K562 (cell line): ENCODE data around the gene PNMT. TPM values are rescaled to one million over a fixed set of nuclear protein-coding genes. Genes with fewer than 3 reads are reported as not detected.

Experiments
- ATAC-seq: fragments of 200-7000 bp; cut with Tn5 transposase; 3 replicates; pipeline ENCODE4 v1.9.1; 2020; ENCODE audit warnings: moderate library complexity
- BruUV-seq: library from RNA; stranded (reverse); fragments of 400-500 nt; replicated peaks from 2 replicates; lab custom pipeline; 2021; lab: Mats Ljungman, UMichigan
- CTCF ChIA-PET: fragments of 300-600 bp; formaldehyde crosslinking; extraction: SDS; loops from one replicate; lab custom pipeline; 2021; ENCODE audit warnings: low intra/inter-chr PET ratio; lab: Yijun Ruan, JAX
- POLR2A ChIA-PET: fragments of 300-600, 350-650 bp; sonication (Branson Sonifier 250); formaldehyde crosslinking; extraction: SDS; loops from one replicate; lab custom pipeline; 2021; ENCODE audit warnings: antibody characterized with exemption, inconsistent platforms; lab: Yijun Ruan, JAX
- DNase-seq, 4 experiments: peaks; one replicate each; pipeline versions ENCODE4 v3.0.0 to v3.0.0-alpha.2; 2011 to 2018; ENCODE audit warnings: low spot score in 3 of 4, mixed read lengths in 3 of 4; ENCODE audit errors: extremely low read depth in 1 of 4
- FAIRE-seq: peaks from 2 replicates; lab custom pipeline; 2011; peaks lifted over from hg19 to GRCh38; lab: Jason Lieb, UNC
- H2AFZ ChIP-seq: 2 replicates; pipeline ENCODE4 v1.6.0; 2011; ENCODE audit warnings: low read depth, low read length, control low read depth, inconsistent platforms
- H3K27ac ChIP-seq: fragments of 200-600 bp; 3 replicates; pipeline ENCODE4 v1.8.0; 2011; ENCODE audit warnings: low read depth, mild to moderate bottlenecking, control low read depth, inconsistent platforms, low read length, moderate library complexity, mixed read lengths; ENCODE audit errors: extremely low read depth
- H3K27me3 ChIP-seq, 2 experiments: fragments of 300-600 bp in 1 of 2; 2 replicates in 1 of 2; 3 replicates in 1 of 2; pipeline versions ENCODE4 v1.6.0 to v1.8.0; 2011; ENCODE audit warnings: inconsistent platforms in 2 of 2, low read length in 2 of 2, mild to moderate bottlenecking in 1 of 2, mixed read lengths in 1 of 2, moderate library complexity in 1 of 2; ENCODE audit not compliant: control insufficient read depth in 2 of 2, insufficient read depth in 2 of 2
- H3K36me3 ChIP-seq: fragments of 300-600 bp; 3 replicates; pipeline ENCODE4 v1.8.0; 2011; ENCODE audit warnings: mild to moderate bottlenecking, low read length, inconsistent platforms; ENCODE audit not compliant: control insufficient read depth, insufficient read depth
- H3K4me1 ChIP-seq, 2 experiments: fragments of 200-600 bp in 1 of 2; replicated peaks in 1 of 2; 2 replicates in 1 of 2; 3 replicates in 1 of 2; pipeline versions ENCODE4 v1.5.1 to v1.8.0; 2011; ENCODE audit warnings: inconsistent platforms in 2 of 2, low read length in 2 of 2, mild to moderate bottlenecking in 1 of 2, mixed read lengths in 1 of 2, moderate library complexity in 1 of 2; ENCODE audit not compliant: control insufficient read depth in 2 of 2, insufficient read depth in 2 of 2
- H3K4me2 ChIP-seq: 2 replicates; pipeline ENCODE4 v1.6.1; 2011; ENCODE audit warnings: low read length, control low read depth, inconsistent platforms, mixed read lengths; ENCODE audit not compliant: insufficient read depth
- H3K4me3 ChIP-seq: fragments of 200-600 bp; sonication (generic), shearing (Covaris generic); 2 replicates; pipeline ENCODE4 v1.5.1; 2016; ENCODE audit warnings: control low read depth, inconsistent platforms
- H3K79me2 ChIP-seq: fragments of 200-600 bp; 3 replicates; pipeline ENCODE4 v1.8.0; 2011; ENCODE audit warnings: low read length, inconsistent platforms; ENCODE audit not compliant: control insufficient read depth, insufficient read depth
- H3K9ac ChIP-seq, 2 experiments: 2 replicates each; pipeline versions ENCODE4 v1.6.0 to v1.6.1; 2011; ENCODE audit warnings: low read depth in 2 of 2, low read length in 2 of 2, control low read depth in 1 of 2, inconsistent platforms in 1 of 2, mild to moderate bottlenecking in 1 of 2, mixed read lengths in 1 of 2; ENCODE audit not compliant: insufficient read depth in 1 of 2
- H3K9me1 ChIP-seq: one replicate; pipeline ENCODE4 v1.6.0; 2011; ENCODE audit warnings: inconsistent platforms, mild to moderate bottlenecking, low read length, moderate library complexity; ENCODE audit not compliant: control insufficient read depth, insufficient read depth
- H3K9me3 ChIP-seq: replicated peaks from 2 replicates; pipeline ENCODE4 v1.5.1; 2011; ENCODE audit warnings: low read depth, low read length, inconsistent platforms; ENCODE audit not compliant: control insufficient read depth, insufficient read depth
- H4K20me1 ChIP-seq: replicated peaks from 2 replicates; pipeline ENCODE4 v1.6.1; 2011; ENCODE audit warnings: low read length, inconsistent platforms, mixed read lengths; ENCODE audit not compliant: control insufficient read depth, insufficient read depth
- E2F3 ChIP-seq: fragments of 250-450 bp; sonication (Bioruptor Pico); IDR thresholded peaks from 2 replicates; pipeline ENCODE4 v1.4.0; 2020; ENCODE audit warnings: mild to moderate bottlenecking
- ESRRA ChIP-seq: fragments of 450-650 bp; IDR thresholded peaks from 2 replicates; pipeline ENCODE4 v1.6.1; 2014; ENCODE audit warnings: low read depth, mild to moderate bottlenecking, moderate library complexity, borderline replicate concordance
- HMBOX1 ChIP-seq: sonication (generic); IDR thresholded peaks from 2 replicates; pipeline ENCODE4 v1.6.1; 2016
- KLF16 ChIP-seq: IDR thresholded peaks from 2 replicates; pipeline ENCODE4 v1.6.1; 2016; ENCODE audit warnings: antibody characterized with exemption
- MAFF ChIP-seq: IDR thresholded peaks from 2 replicates; pipeline ENCODE4 v1.6.1; 2012; ENCODE audit warnings: low read length, improper control_type of control experiment
- NR2C1 ChIP-seq, 2 experiments: fragments of 450-650 bp; IDR thresholded peaks; 2 replicates each; pipeline ENCODE4 v1.6.1; 2017; ENCODE audit warnings: mild to moderate bottlenecking in 2 of 2, antibody characterized with exemption in 1 of 2, inconsistent platforms in 1 of 2, missing compliant biosample characterization in 1 of 2, missing genetic modification characterization in 1 of 2
- NR2C2 ChIP-seq, 2 experiments: fragments of 200-800 bp in 1 of 2; sonication (Bioruptor generic) in 1 of 2; sonication (generic) in 1 of 2; formaldehyde crosslinking in 1 of 2; IDR thresholded peaks; 2 replicates each; pipeline versions ENCODE4 v1.6.1 to v1.8.0; 2016 to 2022; ENCODE audit warnings: mild to moderate bottlenecking in 1 of 2, missing compliant biosample characterization in 1 of 2, missing genetic modification characterization in 1 of 2, missing genetic modification reagents in 1 of 2
- RCOR1 ChIP-seq, 2 experiments: IDR thresholded peaks; 2 replicates each; pipeline ENCODE4 v1.6.1; 2012; ENCODE audit warnings: low read depth in 2 of 2, low read length in 2 of 2, borderline replicate concordance in 1 of 2, improper control_type of control experiment in 1 of 2
- SPI1 ChIP-seq: IDR thresholded peaks from 2 replicates; pipeline ENCODE4 v1.6.1; 2011; ENCODE audit warnings: low read depth, low read length, control low read depth, borderline replicate concordance
- ZNF263 ChIP-seq: sonication (generic); formaldehyde crosslinking; IDR thresholded peaks from 2 replicates; pipeline ENCODE4 v1.8.0; 2022; ENCODE audit warnings: mild to moderate bottlenecking, missing genetic modification reagents, borderline replicate concordance
- WGBS: fragments of 100-300 bp; shearing (Covaris generic); methylation state at CpG from one replicate; pipeline ENCODE4 v1.1.6; 2016; ENCODE audit warnings: low coverage, mixed read lengths; ENCODE audit not compliant: insufficient coverage; ENCODE audit errors: missing lambda C conversion rate; 5-methylcytosine and 5-hydroxymethylcytosine counted together
- in situ Hi-C: fragments of 300-500 bp; cut with MboI; formaldehyde crosslinking; loops from 4 replicates; pipeline ENCODE4 v1.15.0; 2018; ENCODE audit warnings: inconsistent platforms, mixed read lengths
- intact Hi-C: fragments of 100-400 bp; cut with micrococcal nuclease; formaldehyde crosslinking; loops from 2 replicates; pipeline ENCODE4 v1.14.2; 2022
- polyA plus RNA-seq, 8 experiments: library from polyadenylated mRNA; depleted of rRNA in 4 of 8; stranded (reverse) in 5 of 8; unstranded in 3 of 8; fragments of >200 nt; fragmentation: Nextera tagmentation in 2 of 8; fragmentation: Illumina TruSeq in 1 of 8; extraction: Ambion mirVana in 2 of 8; extraction: Trizol in 1 of 8; gene quantifications; 2 replicates each; pipeline versions ENCODE4 v1.2.1 to v1.2.3, GENCODE V29; 2011 to 2014; ENCODE audit warnings: inconsistent platforms in 1 of 8, missing spikeins in 1 of 8
- total RNA-seq, 7 experiments: library from RNA; depleted of rRNA in 6 of 7; stranded (reverse); fragments of >200 nt in 6 of 7; fragmentation: Illumina TruSeq in 2 of 7; extraction: Trizol in 2 of 7; gene quantifications; 2 replicates each; pipeline versions ENCODE4 v1.2.1 to v1.2.3, GENCODE V29; 2011 to 2021; ENCODE audit warnings: low replicate concordance in 1 of 7

Gene PNMT
- total and polyA plus RNA-seq, 9 of the 15 experiments (the other 6 are each of a cell fraction or from before 2014, with no cell fraction given): 0.55 to 18.1 (median 5.8) TPM

- Histone ChIP-seq H3K9me3 (no peaks in the 10 kb centered on the region), H3K9me1 (no peaks in the 10 kb centered on the region), H3K4me1 (peaks cover 60% of the 10 kb centered on the region in 2 experiments)
Measured at GRCh38 chr17:39641883-39642282, 26.4 kb upstream of the PNMT start.

More at GRCh38 chr17:39641883-39642282, 26.4 kb upstream of the PNMT start:
- peak overlapping the region; percentile 28; the same call in 1 of the 2 replicates for H3K4me2 ChIP-seq
- ChIA-PET CTCF (no interaction called here), POLR2A (interaction anchor here (0.7 to 1.4 kb wide), 2 partner anchors 12 to 24 kb away, joined by 3 to 4 read pairs; no protein-coding TSS in a partner anchor)
- no peak overlapping the region for H3K27ac ChIP-seq
- in situ Hi-C loops (no loop called here), intact Hi-C loops (no loop called here)
- peaks cover 11% of the 10 kb centered on the region; the same call in 2 of the 3 replicates for H3K36me3 ChIP-seq
- H3K4me3 ChIP-seq: no peak overlapping the region
- WGBS: 16% methylated on average over 6 of the region's 7 CpGs
- FAIRE-seq (peak; percentile 19), ATAC-seq (no peak), DNase-seq (peak in 1 of 4 experiments; percentile 59)
- H3K27me3 ChIP-seq: no peaks in the 10 kb centered on the region
- peaks cover 88% of the 10 kb centered on the region for H3K79me2 ChIP-seq
- no TSS peak for BruUV-seq
- no peak overlapping the region for H2AFZ ChIP-seq
- TF ChIP-seq ESRRA (peak; percentile 70), MAFF (peak; percentile 10; the same call in 1 of the 2 replicates), NR2C2 (CRISPR knock-in tag; IDR thresholded peaks at IDR 0.05) (no peak), NR2C2 (tag; IDR thresholded peaks at IDR 0.05) (peak; percentile 76), ZNF263 (CRISPR knock-in tag) (peak; percentile 75), RCOR1 (IDR thresholded peaks at IDR 0.05; ENCODE audit: borderline replicate concordance in 1 of 2, low read depth in 2 of 2, low read length in 2 of 2) (0 out of 4 replicates have a peak, but pooled peaks of 1 of the 2 experiments have one; percentile 36), E2F3 (CRISPR knock-in tag) (no peak), KLF16 (no peak), SPI1 (peak; percentile 61; the same call in 1 of the 2 replicates), HMBOX1 (peak; percentile 39; the same call in 1 of the 2 replicates), NR2C1 (IDR thresholded peaks at IDR 0.05) (0 out of 2 replicates have a peak, but pooled peaks have one; percentile 31), NR2C1 (tag; IDR thresholded peaks at IDR 0.05) (peak; percentile 72; the same call in 1 of the 2 replicates)
- TF ChIP-seq, all 486 proteins: peak for 8
- Histone ChIP-seq H3K9ac (peak overlapping the region in 1 of 2 experiments; percentile 22; a peak in 1 of 4 replicates), H4K20me1 (peaks cover 26% of the 10 kb centered on the region)
